Upper lobe of left lung (tissue), 4 donors: ENCODE measurements around the gene TSPYL4.

ENCODE experiments used
- POLR2AphosphoS5 ChIP-seq, 2 donors: sonication (generic); formaldehyde crosslinking; IDR thresholded peaks; one replicate each; pipeline ENCODE4 v1.5.1; 2017; ENCODE audit warnings: antibody characterized with exemption in 2 of 2
- TF ChIP-seq, protein P1 (sequence below), 6 experiments: fragments of 450-650 bp in 4 of 6; fragments of 200-600 bp in 2 of 6; sonication (generic) in 2 of 6; IDR thresholded peaks; one replicate each; pipeline ENCODE4 v1.5.1; 2016 to 2019; ENCODE audit warnings: antibody characterized with exemption in 6 of 6

DNA sequence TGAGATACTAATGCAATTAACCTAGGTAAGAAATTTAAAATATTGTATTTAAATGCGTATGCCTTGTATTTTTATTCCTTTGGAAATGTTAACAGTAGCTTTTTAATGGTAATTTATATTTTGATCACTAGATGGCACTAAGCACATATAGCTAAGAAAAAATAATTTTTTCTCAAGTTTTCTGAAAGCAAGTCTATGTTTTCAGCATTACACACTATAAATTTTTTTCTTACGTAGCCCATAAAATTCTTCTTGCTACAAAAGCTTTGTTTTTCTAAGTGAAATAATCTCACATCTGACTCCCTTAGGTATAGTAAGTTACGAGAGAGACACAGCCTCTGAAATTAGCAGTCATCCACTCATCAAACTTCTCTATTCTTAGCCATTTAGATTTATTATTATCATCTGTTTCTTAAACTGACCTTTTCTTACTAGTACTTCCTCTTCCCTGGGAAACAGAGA lies 35.7 kb downstream of the TSPYL4 start:
- TF ChIP-seq, protein P1, sequence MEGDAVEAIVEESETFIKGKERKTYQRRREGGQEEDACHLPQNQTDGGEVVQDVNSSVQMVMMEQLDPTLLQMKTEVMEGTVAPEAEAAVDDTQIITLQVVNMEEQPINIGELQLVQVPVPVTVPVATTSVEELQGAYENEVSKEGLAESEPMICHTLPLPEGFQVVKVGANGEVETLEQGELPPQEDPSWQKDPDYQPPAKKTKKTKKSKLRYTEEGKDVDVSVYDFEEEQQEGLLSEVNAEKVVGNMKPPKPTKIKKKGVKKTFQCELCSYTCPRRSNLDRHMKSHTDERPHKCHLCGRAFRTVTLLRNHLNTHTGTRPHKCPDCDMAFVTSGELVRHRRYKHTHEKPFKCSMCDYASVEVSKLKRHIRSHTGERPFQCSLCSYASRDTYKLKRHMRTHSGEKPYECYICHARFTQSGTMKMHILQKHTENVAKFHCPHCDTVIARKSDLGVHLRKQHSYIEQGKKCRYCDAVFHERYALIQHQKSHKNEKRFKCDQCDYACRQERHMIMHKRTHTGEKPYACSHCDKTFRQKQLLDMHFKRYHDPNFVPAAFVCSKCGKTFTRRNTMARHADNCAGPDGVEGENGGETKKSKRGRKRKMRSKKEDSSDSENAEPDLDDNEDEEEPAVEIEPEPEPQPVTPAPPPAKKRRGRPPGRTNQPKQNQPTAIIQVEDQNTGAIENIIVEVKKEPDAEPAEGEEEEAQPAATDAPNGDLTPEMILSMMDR (IDR thresholded peaks at IDR 0.05): peak in 1 of 6 experiments; percentile 30
- TF ChIP-seq POLR2AphosphoS5 (IDR thresholded peaks at IDR 0.05): no peak
